GM12891 (cell line): ENCODE data around the gene MT1H.

Experiments
- POLR2A ChIP-seq: IDR thresholded peaks from 2 replicates; pipeline ENCODE4 v1.6.1; 2011; ENCODE audit warnings: low read depth, low read length, control low read depth
- POLR2AphosphoS5 ChIP-seq: IDR thresholded peaks from 2 replicates; pipeline ENCODE4 v1.6.1; 2011; ENCODE audit warnings: low read depth, low read length, control low read depth

DNA sequence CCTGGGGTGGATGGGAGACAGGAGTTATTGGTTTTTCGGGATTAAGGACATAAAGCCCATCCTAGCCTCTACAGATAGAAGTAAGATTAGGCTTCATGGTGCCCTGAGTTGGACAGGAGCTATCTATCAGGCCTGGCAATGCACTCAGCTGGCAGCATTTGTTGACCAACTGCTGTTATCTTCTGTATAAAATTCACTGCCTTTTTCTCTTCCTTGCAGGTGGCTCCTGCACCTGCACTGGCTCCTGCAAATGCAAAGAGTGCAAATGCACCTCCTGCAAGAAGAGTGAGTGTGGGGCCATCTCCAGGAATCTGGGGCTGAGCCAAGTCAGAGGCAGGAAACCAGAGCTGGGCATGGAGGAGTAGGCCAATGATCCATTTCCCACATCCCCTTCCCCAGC lies 30.6 kb upstream of the MT1H start:
- TF ChIP-seq POLR2A (no peak), POLR2AphosphoS5 (no peak)
